ENCODE measurements around the gene AIFM2.

- TF ChIP-seq CTCF (IDR thresholded peaks at IDR 0.05) (no peak), REST (IDR thresholded peaks at IDR 0.05; ENCODE audit: insufficient read depth in 1 of 2, low read depth in 2 of 2, low read length in 1 of 2) (no peak), POLR2AphosphoS5 (IDR thresholded peaks at IDR 0.05; ENCODE audit: low read depth, low read length) (no peak), TCF7L2 (IDR thresholded peaks at IDR 0.05; ENCODE audit: low read depth, low read length) (no peak), SIN3A (IDR thresholded peaks at IDR 0.05; ENCODE audit: borderline replicate concordance, insufficient read depth, low read depth, low read length) (no peak)
Observed at GRCh38 chr10:70175516-70175915, 42.9 kb upstream of the AIFM2 start.

All from Panc1 (cell line).